Liver (tissue), 3 donors: ENCODE data around the gene FMN2.

Source experiments
- EGR1 ChIP-seq, 2 donors: IDR thresholded peaks; 2 replicates each; pipeline ENCODE4 v1.6.1; 2016 to 2018; ENCODE audit warnings: antibody characterized with exemption in 2 of 2, low read depth in 2 of 2
- SP1 ChIP-seq: IDR thresholded peaks from 2 replicates; pipeline ENCODE4 v1.6.1; 2018; ENCODE audit warnings: antibody characterized with exemption, mild to moderate bottlenecking
- YY1 ChIP-seq: IDR thresholded peaks from 2 replicates; pipeline ENCODE4 v1.6.1; 2016; ENCODE audit warnings: antibody characterized with exemption, mild to moderate bottlenecking
- TF ChIP-seq, protein P1 (sequence below): fragments of 150-350 bp; IDR thresholded peaks from 2 replicates; pipeline ENCODE4 v1.5.1; 2017; ENCODE audit warnings: improper control_type of control experiment, low read depth, low read length; ENCODE audit not compliant: missing input control
- donor health status: healthy.
- donor health status: healthy.

DNA sequence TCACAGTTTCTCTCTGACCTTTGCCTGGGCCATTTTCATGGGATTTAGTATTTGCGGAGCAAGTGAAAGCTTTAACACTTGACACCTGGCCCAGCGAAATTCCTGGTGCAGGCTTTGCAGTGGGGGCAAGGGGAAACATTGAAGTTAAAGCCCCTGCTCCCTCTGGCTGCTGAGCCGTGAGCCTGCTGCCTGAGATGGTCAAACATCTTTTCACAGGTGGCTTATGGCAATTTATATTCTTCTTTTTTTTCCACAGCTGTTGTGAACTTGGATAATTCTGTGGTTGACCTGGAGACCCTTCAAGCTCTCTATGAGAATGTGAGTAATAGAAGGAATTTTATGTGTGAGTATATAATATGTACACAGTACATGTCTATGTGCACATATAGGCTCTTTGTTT, 202.9 kb downstream of the FMN2 start:
- TF ChIP-seq YY1 = no peak
- TF ChIP-seq, protein P1, sequence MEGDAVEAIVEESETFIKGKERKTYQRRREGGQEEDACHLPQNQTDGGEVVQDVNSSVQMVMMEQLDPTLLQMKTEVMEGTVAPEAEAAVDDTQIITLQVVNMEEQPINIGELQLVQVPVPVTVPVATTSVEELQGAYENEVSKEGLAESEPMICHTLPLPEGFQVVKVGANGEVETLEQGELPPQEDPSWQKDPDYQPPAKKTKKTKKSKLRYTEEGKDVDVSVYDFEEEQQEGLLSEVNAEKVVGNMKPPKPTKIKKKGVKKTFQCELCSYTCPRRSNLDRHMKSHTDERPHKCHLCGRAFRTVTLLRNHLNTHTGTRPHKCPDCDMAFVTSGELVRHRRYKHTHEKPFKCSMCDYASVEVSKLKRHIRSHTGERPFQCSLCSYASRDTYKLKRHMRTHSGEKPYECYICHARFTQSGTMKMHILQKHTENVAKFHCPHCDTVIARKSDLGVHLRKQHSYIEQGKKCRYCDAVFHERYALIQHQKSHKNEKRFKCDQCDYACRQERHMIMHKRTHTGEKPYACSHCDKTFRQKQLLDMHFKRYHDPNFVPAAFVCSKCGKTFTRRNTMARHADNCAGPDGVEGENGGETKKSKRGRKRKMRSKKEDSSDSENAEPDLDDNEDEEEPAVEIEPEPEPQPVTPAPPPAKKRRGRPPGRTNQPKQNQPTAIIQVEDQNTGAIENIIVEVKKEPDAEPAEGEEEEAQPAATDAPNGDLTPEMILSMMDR = no peak
- no peak for TF ChIP-seq SP1
- no peak for TF ChIP-seq EGR1 (IDR thresholded peaks at IDR 0.05; ENCODE audit: low read depth in 2 of 2)
